Measurements from ENCODE around the gene HDAC10.

Gene HDAC10

GRCh38 chr22:50269573-50269969, 18.5 kb upstream of the HDAC10 start:
- no peak for DNase-seq

DNA sequence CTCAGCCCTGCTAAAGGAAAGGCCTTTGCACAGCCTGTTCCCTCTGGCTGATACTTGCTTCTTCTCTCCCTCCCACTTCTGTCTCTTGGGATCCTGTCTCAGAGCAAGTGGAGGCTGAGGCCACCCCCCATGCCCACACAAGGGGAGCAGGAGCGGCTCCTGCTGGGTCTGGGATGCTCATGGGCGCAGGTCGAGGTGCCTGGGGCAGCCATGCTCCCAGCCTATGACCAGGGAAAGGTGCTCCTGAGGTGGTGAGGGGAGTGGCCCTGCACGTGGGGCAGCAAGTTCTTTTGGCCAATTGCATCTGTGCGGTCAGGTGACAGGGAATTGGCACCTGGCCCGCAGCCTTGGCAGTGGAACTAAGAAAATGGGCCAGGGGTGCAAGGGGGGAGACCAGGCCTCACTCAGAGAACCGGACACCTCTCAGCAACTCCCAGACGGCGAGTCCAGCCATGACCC, 17.6 kb upstream of the HDAC10 start:
- no peak for DNase-seq

DNA sequence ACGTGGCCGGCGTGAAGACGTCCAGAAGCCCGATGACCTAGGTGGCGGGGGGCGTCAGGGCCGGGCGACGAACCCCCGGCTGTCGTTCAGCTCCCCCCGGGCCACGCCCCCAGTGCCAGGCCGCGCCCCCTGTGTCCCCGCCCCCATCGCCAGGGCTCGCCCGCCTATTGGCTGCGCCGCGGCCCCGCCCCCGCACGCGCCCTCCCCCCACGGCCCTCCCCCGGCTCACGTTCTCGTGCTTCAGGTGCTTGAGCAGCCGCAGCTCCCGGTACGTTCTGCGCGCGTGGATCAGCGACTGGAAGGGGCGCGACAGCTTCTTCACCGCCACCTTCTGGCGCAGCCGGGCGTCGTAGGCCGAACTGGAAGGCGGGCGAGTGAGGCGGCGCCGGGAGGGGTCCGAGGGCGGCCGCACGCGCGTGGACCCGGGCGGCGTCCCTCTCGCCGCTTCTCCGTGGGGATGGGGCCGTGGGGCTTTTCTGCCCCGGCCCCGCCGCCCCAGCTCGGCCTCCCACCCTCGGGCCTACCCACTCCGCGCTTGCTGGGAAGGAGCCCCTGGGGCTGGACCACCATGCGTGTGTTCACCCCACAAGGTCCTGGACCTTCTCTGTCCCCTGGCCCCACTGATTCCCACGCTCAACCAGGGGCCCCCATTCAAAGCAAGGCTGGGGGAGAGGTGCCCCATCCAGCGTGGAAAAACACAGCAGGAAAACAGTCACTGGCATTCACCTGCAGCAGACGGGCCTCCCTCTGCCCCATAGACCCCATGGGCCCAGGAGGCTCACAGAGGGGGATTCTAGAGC, 16.7 kb upstream of the HDAC10 start:
- DNase-seq = peak; percentile 63

GRCh38 chr22:50266994-50267393, 15.9 kb upstream of the HDAC10 start:
- no peak for DNase-seq

GRCh38 chr22:50264946-50265669, 14.0 kb upstream of the HDAC10 start:
- no peak for DNase-seq

GRCh38 chr22:50264104-50264745, 13.2 kb upstream of the HDAC10 start:
- DNase-seq = no peak

DNA sequence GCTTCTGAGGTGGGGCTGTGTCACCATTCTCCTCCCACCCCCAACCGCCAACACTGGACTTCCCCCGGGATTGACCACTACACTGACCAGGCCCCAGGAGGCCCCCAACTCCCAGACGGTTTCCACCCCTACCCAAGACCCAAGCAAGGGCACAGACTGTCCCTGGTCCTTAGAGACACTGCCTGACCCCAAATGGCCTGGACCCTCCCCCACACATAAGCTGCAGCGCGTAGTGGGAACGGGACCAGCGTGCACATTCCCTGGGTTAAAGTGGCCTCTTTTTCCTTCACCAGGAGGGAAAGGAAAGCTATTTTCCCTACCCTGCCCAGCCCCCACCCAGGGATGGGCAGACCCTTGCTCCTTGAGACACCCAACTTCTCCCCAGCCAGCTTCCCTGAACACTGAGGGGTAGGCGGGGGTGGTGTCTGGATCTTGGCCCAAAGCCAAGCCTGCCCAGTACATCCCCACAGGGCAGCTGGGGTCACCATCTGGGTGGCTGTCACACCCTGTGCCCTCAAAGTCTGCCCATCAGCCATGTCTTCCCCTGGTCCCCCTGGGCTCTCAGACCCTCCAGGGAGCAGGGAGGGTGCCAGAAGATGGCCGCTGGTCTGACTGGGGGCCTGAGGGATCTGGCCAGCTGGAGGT, 12.0 kb upstream of the HDAC10 start:
- no peak for DNase-seq

GRCh38 chr22:50262460-50262911, 11.4 kb upstream of the HDAC10 start:
- DNase-seq = no peak

DNA sequence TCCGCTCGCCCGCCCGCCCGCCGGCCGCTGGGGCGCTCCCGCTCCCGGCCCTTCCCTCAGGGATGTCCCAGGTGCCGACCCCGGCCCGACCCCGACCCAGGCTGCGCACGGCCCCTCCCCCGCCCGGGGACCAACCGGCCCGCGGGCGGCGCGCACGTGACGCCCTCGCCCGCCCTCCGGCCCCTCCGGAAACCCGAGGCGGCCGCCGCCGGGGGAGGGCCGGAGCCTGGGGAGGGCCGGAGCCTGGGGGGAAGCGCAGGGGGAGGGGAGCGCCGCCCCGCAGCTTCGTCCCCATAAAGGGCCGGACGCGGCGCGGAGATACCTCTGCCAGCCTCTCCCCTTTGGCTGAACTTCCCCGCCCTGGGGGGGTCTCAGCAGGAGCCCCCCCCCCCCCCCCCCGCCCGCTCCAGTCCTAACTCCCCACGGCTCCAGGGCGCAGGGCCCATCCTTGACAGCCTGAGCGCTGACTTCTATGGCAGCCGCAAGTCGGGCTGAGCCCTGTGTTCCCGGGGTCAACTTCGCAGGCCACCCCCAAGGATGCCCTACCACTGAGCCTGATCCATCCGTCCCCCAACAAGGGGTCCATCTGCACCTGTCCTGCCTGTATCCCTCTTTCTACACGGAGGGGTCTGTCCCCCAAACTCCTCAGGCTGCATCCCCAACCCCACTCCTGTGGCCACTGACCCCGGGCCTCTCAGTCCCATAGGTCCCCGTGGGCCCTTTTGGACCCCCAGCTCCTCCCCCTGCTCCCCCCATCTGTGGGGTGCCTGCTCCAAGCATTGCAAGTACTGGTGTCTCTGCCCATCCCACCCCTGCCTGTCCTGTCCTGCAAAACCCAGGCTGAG, 10.8 kb upstream of the HDAC10 start, which contains the start of gene MAPK12:
Gene MAPK12, minus strand, starts transcription at position 69 of the 845 bp plus-strand sequence. CDS start 174 bp downstream, outside the sequence.
- DNase-seq = no peak

DNA sequence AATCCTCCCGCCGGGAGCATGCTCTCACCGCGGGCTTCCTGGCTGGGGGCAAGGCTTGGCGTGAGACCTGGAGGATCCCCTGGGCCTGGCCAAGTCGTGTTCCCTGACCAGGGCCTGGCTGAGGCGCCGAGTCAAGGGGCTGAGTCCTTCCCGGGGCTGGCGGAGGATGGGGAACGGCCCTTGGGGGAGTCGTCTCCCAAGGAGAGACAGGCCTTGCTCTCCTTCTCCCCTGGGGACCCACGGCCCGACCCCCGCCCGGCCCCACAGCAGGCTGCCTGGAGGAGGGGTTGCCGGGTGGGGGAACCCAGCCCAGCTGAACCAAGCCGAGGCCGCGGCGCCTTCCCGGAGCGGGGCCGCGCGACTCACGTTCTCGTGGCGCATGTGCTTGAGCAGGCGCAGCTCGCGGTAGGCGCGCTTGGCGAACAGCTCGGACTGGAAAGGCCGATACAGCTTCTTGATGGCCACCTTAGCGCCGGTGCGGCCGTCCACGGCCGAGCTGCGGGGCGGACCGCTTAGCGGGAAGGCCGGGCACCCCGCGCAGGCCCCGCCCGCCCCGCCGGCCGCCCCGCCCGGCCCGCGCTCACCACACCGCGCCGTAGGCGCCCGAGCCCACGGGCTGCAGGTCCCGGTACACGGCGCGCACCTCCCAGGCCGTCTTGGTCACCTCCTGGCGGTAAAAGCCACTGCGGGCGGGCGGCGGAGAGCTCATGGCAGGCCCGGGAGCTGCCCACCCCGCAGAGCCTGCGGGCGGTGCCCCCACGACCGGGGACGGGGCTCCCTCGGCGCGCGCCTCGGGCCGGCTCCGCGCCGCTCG, 9.9 kb upstream of the HDAC10 start:
- DNase-seq = peak; percentile 46

DNA sequence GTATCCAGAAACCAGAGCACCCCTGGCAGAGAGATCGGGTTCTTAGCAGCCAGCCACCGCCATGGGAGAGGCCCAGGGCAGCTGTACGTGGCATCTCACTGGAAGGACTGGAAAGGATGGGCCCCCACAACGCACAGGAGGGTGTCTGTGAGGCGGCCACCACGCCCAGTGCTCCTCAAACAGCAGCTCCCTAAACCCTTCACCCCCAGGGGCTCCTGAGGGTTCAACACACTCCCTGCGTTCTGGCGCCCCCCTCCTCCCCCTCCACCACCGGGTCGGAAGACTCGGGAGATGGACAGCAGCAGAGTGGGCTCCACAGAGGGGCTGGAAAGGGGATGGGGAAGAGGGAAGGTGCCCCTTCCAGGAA, 9.4 kb upstream of the HDAC10 start:
- DNase-seq = no peak

DNA sequence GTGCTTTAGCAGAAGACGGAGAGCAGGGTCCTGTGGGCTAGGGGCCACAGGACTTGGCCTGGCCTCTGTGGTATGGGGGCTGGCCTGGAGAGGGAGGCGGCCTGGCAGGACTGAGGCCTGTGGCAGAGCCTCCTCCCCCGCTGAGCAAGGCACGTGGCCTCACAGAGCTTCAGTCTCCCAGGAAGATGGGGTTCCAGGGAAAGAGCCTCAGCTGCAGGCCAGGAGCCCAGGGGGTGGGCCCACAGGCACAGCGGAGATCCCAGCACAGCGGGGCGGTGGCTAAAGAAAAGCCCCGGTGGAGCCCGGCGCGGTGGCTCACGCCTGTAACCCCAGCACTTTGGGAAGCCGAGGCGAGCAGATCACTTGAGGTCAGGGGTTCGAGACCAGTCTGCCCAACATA, 8.2 kb upstream of the HDAC10 start:
- DNase-seq = no peak

DNA sequence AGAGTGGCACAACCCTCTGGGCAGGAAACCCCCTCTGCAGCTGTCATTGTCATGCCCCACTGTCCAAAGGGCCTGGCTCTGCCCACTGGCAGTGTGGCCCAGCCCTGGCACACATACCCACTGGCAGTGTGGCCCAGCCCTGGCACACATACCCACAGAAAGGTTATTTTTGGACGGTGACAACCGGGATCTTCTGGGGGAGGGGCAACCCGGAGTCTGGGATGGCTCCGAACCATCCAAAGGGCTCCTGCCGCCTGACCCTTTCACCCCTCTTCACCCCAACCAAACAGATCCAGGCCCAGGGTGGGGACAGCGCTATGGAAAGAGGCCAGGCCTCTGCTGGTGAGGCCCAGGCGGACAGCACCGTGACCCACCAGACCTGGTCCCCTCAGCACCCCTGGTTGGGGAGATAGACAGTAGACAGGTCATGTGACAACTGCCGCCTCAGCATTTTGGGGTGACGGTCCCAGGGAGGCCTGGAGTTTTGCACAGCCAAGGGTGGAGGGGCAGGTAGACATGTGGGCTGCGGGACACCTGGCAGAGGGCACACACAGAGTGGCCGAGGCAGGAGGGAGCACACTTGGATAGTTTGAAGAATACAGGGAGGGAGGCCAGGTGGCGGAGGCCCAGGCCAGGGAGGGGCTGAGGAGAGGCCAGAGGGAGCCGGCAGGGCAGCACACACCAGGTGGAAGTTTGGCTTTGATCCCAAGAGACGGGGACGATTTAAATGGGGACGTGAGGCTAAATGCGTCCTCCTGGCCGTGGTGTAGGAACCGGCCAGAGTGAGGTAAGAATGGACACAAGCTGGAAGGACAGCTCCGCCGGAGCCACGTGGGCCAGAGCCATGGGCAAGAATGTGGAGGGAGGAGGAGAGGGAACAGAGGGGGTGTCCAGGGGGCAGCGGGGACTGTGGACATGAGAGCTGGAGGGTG, 7.6 kb upstream of the HDAC10 start:
- DNase-seq = no peak

GRCh38 chr22:50257451-50258360, 6.6 kb upstream of the HDAC10 start:
- DNase-seq = no peak

GRCh38 chr22:50257041-50257440, 6.0 kb upstream of the HDAC10 start:
- DNase-seq = no peak

- DNase-seq = no peak
Measured at GRCh38 chr22:50256258-50256862, 5.3 kb upstream of the HDAC10 start.

- DNase-seq = no peak
Measured at GRCh38 chr22:50255607-50256006, 4.5 kb upstream of the HDAC10 start.

- DNase-seq = no peak
Measured at GRCh38 chr22:50255099-50255498, 4.0 kb upstream of the HDAC10 start.

DNA sequence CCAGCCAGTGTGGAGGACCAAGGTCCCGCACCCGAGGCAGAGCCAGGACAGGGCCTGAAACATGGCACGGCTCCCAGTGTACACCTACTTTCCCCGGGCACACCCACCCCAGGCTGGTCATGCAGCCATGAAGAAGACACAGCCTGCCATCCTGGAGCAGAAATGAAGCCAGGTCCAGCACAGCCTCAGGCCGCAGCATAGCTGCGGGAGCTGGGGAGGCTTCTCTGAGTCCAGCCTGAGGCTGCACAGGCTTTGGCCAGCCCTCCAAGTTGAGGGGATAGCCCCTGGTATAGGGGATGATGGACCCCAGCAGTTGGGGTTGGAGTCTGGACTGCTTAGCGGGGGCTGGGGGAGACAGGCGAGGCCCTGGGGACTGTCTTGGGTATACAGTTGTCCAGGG, 2.9 kb upstream of the HDAC10 start:
- DNase-seq = no peak
